Brain microvascular endothelial cell (primary cell): ENCODE results near the gene GSC2.

ENCODE experiments used
- DNase-seq: peaks from one replicate; pipeline ENCODE4 v3.0.0-alpha.2; 2020
- H3K27ac ChIP-seq: fragments of 250-450 bp; sonication (Bioruptor Pico); 2 replicates; pipeline ENCODE4 v1.5.1; 2020; ENCODE audit warnings: mild to moderate bottlenecking, moderate library complexity
- H3K27me3 ChIP-seq: fragments of 250-450 bp; sonication (Bioruptor Pico); replicated peaks from 2 replicates; pipeline ENCODE4 v1.5.1; 2020; ENCODE audit warnings: mild to moderate bottlenecking
- H3K36me3 ChIP-seq: fragments of 250-450 bp; sonication (Bioruptor Pico); replicated peaks from 2 replicates; pipeline ENCODE4 v1.5.1; 2020; ENCODE audit warnings: mild to moderate bottlenecking
- H3K4me3 ChIP-seq: 2 replicates; pipeline ENCODE4 v1.5.1; 2011; ENCODE audit warnings: low read depth, mild to moderate bottlenecking, control low read depth, low read length, moderate library complexity
- in situ Hi-C: cut with HindIII; loops from 2 replicates; pipeline ENCODE4 v1.10.0; 2017; ENCODE audit warnings: low sequenced_read_pairs, low pct_ligation_motif_present
- TF ChIP-seq, protein P1 (sequence below): IDR thresholded peaks from 2 replicates; pipeline ENCODE4 v1.5.1; 2011; ENCODE audit warnings: low read depth, mild to moderate bottlenecking, moderate library complexity, low read length, control low read depth, inconsistent platforms; ENCODE audit errors: missing control alignments

The GSC2 gene

DNA sequence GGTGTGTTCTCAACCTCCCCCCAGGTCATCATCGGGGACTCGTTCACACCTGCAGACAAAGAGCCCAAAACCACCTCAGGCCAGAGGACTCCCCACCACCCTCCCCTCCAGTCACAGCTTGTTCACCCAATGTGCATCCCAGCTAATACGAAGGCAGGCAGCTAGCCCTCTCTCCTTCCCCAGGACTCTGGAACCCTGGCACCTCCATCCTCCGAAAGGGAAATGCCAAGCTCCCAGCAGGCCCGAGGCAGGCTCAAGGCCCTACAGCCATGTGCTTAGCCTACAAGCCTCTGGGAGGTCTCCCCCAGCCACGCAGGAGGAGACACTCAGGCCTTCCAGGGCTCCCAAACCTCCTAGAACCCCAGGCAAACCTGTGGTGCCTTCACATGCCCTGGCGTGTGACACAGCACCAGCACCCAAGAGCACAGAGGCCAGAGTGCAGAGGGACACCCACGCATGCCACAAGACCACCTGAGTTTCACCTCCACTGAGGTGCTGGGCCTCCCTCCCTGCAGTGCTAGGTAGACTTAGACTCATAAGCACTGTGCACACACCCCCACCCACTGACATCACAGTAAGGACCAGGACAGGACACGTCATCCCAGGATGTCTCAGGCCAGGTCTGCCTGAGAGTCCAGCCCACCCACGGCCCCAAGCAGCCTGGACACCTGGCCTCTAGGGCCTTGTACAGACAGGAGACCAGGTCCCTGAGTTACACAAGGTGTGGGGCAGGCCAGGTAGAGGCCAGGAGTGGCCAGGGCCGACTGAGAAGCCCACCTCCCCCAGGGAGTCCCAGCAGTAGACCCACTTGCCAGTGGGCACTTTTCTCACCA lies 12.5 kb downstream of the GSC2 start:
- Histone ChIP-seq H3K27me3 (no peaks in the 10 kb centered on the region), H3K27ac (no peak overlapping the region), H3K36me3 (peaks cover 88% of the 10 kb centered on the region), H3K4me3 (no peak overlapping the region)
- DNase-seq: no peak
- in situ Hi-C loops: no loop called here
- TF ChIP-seq, protein P1, sequence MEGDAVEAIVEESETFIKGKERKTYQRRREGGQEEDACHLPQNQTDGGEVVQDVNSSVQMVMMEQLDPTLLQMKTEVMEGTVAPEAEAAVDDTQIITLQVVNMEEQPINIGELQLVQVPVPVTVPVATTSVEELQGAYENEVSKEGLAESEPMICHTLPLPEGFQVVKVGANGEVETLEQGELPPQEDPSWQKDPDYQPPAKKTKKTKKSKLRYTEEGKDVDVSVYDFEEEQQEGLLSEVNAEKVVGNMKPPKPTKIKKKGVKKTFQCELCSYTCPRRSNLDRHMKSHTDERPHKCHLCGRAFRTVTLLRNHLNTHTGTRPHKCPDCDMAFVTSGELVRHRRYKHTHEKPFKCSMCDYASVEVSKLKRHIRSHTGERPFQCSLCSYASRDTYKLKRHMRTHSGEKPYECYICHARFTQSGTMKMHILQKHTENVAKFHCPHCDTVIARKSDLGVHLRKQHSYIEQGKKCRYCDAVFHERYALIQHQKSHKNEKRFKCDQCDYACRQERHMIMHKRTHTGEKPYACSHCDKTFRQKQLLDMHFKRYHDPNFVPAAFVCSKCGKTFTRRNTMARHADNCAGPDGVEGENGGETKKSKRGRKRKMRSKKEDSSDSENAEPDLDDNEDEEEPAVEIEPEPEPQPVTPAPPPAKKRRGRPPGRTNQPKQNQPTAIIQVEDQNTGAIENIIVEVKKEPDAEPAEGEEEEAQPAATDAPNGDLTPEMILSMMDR: no peak

DNA sequence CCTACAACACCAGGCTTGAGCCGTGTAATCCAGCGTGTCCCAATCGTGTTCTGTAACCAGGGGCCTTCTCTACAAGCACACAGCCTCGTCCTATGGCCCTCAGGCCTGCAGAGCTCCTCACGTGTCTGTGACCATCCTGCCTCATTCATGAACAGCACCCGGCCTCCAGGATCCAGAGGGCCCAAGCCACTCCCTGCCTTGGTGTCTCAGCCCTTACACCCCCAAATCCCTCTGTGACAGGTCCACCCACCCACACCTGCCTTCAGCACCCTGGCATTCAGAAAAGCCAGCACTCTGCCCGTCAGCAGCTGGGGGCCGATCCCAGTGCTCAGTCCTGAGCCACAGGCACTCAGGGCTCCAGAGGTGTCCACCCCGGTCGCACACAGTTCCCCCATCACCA lies 13.2 kb downstream of the GSC2 start:
- no peak for DNase-seq
- Histone ChIP-seq H3K27ac (no peak overlapping the region), H3K27me3 (no peaks in the 10 kb centered on the region), H3K36me3 (peaks cover 81% of the 10 kb centered on the region), H3K4me3 (no peak overlapping the region)
- in situ Hi-C loops: no loop called here
- TF ChIP-seq, protein P1: no peak

DNA sequence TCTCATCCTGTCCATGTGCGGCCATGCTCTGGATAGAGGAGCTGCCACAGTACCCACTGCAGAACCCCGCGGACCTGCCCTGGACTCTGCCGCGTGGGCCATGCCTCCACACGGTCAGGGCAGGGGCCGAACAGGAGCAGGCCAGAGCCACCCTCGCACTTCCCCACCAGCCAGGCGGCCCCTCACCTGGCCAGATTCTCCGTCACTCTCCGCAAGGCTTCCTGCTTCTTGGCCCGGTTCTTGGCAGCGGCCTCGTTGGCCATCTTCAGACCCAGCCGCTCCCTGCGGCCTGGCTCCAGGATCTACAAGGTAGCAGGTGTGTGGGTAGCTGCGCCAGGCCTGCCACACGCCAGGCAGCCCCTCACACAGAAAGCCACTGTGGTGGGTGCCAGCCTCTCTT lies 15.2 kb downstream of the GSC2 start:
- Histone ChIP-seq H3K36me3 (peaks cover 67% of the 10 kb centered on the region), H3K4me3 (no peak overlapping the region), H3K27me3 (no peaks in the 10 kb centered on the region), H3K27ac (no peak overlapping the region)
- DNase-seq: no peak
- in situ Hi-C loops: no loop called here
- TF ChIP-seq, protein P1: no peak

DNA sequence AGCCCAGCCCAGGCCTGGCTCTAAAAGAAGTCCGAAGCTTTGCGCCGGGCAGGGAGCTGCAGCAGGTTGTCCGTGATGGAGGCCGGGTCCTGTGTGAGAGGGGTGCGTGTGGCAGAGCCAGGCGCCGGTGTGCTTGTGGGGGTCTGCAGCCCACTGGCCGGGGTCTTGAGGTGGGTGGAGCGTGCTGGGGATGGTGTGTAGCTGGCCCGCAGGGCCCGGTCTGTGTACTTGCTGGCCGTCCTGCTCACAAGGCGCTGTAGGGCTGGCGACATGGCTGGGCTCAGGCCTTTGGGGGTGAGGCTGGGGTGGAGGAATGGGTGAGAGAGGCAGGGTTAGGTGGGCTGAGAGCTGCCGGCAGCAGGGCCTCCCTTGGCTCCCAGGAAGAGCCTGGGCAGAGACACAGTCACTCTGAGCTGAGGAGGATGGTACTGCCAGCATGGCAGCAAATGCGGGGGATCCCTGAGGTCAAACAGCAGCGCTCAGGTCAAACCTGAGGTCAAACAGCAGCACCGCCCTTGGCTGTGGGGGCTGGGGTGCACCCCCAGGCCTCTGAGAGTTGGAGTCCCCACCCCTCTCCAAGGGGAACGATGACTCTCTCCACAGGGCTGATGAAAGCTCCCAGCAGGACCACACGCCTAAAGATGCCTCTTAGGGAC lies 15.8 kb downstream of the GSC2 start:
- Histone ChIP-seq H3K36me3 (peaks cover 61% of the 10 kb centered on the region), H3K4me3 (no peak overlapping the region), H3K27ac (no peak overlapping the region), H3K27me3 (no peaks in the 10 kb centered on the region)
- DNase-seq: no peak
- TF ChIP-seq, protein P1: no peak
- in situ Hi-C loops: no loop called here

DNA sequence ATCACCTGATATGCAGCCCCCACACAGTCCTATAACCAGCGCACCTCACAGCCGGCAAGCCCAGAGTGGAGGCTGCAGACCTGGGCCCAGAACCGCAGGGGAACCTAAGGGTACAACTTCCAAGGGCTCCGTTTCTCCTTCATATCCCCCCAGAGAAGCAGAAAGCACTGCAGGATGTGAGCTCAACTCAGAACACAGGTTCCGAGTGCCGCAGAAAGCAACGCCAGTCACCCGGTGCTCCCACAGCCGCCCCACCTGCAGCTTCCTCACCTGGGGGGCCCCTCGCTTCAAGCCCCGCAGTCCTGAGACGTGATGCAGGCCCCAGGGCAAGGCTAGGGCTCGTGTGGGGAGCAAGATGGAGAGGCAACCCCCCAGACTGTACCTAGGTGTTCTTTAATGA lies 16.5 kb downstream of the GSC2 start:
- Histone ChIP-seq H3K4me3 (no peak overlapping the region), H3K27me3 (no peaks in the 10 kb centered on the region), H3K27ac (no peak overlapping the region), H3K36me3 (peaks cover 53% of the 10 kb centered on the region)
- in situ Hi-C loops: no loop called here
- no peak for DNase-seq
- TF ChIP-seq, protein P1: no peak
